CD4-positive, alpha-beta T cell treated with Interleukin-6 at 100 ng/mL for 8 hours (primary cell): ENCODE results near the gene STAM.
A peak's percentile ranks its signal among the peaks of the same experiment; 100 is the strongest.

Experiments
- DNase-seq: peaks from one replicate; pipeline ENCODE4 v3.0.0-alpha.2; 2020; ENCODE audit warnings: mixed read lengths, low spot score

The STAM gene

DNA sequence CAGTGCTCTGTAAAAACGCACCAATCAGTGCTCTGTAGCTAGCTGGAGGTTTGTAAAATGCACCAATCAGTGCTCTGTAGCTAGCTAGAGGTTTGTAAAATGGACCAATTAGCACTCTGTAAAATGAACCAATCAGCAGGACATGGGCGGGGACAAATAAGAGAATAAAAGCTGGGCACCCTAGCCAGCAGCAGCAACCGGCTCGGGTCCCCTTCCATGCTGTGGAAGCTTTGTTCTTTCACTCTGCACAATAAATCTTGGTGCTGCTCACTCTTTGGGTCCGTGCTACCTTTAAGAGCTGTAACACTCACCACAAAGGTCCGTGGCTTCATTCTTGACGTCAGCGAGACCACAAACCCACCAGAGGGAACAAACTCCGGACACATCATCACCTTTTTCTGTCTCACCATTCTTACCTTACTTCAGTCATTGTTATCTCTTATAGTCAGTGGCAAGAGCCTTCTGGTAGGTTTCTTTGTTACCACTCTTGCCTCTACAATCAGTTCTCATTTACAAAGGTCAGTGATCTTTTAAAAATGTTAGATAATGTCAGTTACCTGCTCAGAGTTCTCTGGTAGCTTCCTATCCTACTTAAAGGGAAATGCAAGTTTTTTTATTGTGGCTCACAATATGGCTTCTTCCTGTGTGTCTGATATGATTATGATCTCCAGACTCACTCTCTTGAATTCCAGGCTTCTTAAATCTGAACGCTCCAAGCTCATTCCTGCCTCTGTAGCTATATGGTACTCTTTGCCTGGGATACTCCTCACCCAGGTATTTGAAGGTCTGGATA lies 4.5 kb downstream of the STAM start:
- peak; percentile 30 for DNase-seq

GRCh38 chr10:17649052-17649451 lies 5.1 kb downstream of the STAM start:
- no peak for DNase-seq

- no peak for DNase-seq
Observed at GRCh38 chr10:17649836-17650235, 5.9 kb downstream of the STAM start.

DNA sequence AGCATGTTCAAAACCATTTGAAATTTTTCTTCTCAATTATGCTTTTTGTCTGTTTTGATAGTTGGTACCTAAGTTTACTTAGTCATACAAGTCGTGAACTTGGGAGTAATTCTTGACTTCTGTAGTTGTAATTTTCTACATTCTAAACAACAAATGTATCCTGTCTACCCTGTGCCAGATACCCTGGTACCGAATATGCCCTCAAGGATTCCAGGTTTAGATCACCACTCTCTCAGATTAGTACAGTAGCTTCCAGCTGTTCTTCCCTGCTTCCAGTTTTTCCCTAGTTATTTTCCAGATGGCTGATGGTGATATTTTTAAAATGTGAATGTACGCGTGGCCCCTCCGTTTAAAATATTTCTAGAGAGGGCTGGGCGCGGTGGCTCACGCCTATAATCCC lies 6.5 kb downstream of the STAM start:
- DNase-seq = no peak

- no peak for DNase-seq
Observed at GRCh38 chr10:17651896-17652295, 7.9 kb downstream of the STAM start.

GRCh38 chr10:17652585-17652984 lies 8.6 kb downstream of the STAM start:
- DNase-seq = no peak

DNA sequence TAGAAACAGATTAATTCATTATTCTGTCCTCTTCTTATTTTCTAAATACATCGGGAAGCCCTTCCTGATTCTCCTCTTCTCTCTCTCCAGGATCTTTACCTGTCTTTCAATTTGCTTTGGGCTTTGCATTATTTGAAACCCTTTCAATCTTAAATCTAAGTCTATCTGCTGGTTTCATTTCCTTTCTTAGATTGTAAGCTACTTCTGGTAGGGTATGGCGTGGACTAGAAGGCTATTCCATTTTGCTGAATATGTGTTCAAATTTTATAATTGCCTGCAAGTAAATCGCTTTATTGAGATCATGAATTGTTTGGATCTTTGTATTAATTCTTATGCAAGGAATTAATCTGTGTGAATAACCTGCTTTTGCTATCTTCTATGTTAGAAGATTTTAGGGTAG lies 11.1 kb downstream of the STAM start:
- DNase-seq = no peak

DNA sequence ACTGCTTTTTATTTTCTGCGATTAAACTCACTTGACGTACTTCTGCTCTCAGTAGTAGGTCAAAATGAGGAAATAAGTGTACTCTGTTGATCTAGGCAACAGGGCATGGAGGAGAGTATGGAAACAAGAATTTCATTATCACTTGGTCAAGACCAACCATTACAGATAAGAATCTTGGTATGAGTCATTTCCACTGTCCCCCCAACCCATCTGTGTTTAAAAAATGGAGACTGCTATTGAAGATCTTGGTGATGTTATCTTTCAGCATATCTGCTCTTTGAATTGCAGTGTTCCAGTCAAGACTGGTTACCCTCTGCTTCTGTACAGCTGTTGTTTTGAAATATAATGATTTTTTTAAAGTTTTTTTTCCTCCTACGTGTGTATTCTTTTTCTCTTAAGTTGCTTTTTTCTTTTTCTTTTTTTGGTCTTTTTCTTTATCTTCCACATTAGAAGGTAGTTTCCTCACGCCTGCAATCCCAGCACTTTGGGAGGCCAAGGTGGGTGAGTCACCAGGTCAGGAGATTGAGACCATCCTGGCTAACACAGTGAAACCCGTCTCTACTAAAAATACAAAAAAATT lies 11.7 kb downstream of the STAM start:
- no peak for DNase-seq

GRCh38 chr10:17657103-17657500 lies 13.2 kb downstream of the STAM start:
- DNase-seq = no peak

DNA sequence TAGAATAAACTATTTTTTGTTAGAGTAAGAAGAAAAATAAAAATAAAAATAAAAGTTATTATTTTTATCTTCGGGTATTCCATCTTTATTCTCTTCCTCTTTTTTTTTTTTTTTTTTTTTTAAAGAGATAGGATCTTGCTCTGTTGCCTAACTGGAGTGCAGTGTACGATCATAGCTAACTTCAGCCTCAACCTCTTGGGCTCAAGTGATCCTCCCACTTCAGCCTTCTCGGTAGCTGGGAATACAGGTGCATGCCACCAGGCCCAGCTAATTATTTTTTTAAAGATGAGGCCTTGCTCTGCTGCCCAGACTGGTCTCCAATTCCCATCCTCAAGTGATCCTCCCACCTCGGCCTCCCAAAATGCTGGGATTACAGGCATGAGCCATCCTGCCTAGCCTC lies 15.4 kb downstream of the STAM start:
- no peak for DNase-seq

GRCh38 chr10:17660921-17661320 lies 17.0 kb downstream of the STAM start:
- DNase-seq = no peak

- DNase-seq = no peak
Observed at GRCh38 chr10:17661510-17661909, 17.6 kb downstream of the STAM start.

DNA sequence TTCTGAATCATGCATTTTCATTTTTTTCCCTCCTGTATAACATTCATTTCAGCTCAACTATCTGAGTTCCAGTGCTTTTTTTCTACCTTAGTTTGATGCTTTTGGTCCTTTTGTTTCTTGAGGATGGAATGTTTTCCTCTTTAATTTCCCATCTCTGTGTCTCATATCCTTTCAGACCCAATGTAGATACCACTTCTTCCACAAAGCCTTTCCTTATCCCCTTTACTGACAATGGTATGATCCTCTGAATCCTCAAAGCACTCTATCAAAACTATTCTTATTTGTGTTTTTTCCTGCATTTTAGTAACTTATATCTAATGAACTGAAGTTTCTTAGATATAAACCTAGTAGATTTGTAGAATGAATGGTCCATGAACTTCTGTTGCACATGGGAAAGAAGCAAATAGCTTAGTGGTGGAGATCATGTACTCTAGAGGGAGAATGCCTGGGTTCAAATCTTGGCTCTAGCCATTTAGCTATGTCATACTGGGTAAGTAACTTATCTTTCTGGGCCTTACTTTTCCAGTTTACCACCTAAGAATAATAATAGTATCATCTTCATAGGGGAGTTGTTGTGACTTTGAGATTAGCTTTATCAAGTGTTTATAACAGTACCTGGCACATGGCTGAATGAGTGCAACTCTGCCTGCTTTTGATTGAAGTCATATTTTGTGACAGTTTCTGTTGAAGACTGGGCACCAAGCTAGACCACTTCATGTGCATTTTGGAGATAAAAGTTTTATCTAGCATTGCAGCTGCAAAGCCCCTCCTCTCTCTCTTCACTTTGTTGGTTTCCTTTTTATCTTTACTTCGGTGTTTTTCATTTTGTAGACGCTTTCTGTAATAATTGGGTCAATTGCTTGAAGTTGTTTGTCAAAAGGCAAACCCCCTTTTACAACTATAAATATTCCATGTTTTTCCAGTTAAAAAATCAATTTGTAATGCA lies 18.5 kb downstream of the STAM start:
- no peak for DNase-seq

DNA sequence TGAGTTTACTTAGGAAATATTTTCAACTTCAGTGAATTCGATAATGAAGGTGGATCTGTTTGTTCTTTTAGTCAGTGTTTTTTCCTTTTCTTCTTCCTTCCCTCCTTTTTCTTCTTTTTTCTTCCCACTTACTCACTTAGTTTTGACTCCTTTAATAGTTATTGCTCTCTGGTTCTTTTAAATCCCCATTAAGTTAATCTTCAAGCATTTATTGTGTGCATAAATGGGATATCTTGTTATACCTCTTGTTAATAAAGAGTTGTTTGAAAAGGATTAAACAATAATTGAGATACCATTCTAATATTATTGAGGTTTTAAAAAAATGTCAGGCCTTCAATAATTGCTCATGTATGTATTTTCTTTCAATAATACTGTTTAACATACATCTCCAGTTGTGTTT lies 19.5 kb downstream of the STAM start:
- no peak for DNase-seq

GRCh38 chr10:17665747-17666146 lies 21.8 kb downstream of the STAM start:
- DNase-seq = no peak

DNA sequence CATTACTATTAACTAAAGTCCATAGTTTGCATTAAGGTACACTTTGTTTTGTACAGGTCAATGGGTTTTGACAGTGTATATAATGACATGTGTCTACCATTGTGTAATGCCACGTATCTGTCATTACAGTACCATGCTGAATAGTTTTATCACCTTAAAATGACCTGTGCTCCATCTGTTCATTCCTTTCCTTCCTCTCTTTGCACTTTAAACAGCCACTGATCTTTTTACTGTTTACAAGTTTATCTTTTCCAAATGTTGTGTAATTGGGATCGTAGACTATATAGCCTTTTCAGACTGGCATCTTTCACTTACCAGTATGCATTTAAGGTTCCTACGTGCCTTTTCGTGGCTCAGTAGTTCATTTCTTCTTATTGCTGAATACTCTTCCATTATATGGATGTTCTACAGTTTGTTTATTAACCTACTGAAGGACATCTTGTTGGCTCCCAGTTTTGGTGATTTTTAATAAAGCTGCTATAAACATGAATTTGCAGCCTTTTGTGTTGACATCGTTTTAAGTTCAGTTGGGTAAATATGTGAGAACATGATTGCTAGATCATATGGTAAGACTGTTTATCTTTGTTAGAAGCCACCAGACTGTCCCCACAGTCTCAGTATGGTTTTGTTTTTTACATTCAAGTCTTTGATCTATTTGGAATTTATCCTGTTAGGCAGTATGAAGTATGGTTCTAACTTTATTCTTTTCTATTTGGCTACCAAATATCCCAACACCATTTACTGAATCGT lies 24.7 kb downstream of the STAM start:
- no peak for DNase-seq

GRCh38 chr10:17669185-17669872 lies 25.4 kb downstream of the STAM start:
- DNase-seq = no peak

- DNase-seq = no peak
Observed at GRCh38 chr10:17671307-17671706, 27.4 kb downstream of the STAM start.

GRCh38 chr10:17673471-17674061 lies 29.6 kb downstream of the STAM start:
- DNase-seq = no peak

- no peak for DNase-seq
Observed at GRCh38 chr10:17674566-17674965, 30.6 kb downstream of the STAM start.

GRCh38 chr10:17675638-17676037 lies 31.7 kb downstream of the STAM start:
- no peak for DNase-seq
